Measurements from ENCODE around the gene DOK7.

DOK7 gene

DNA sequence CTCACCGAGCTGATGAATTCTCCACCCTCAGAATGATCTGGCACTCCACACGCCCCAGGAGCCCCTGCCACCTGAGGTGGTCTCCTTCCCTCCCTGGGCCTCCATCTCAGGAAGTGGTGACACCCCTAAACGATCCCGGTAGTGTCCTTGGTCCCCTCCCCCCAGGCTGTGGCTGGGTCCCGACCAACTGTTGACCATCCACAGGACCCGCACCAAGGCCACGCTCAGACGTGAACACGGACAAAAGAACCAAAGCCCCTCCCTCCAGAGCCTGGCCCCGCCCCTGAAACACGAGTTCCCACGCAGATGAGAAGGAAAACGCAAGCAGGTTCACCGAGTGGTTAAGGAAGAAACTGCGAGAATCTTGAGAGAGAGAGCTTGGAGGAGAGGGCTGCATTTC lies 52.5 kb downstream of the DOK7 start:
- H3K27ac ChIP-seq: no peak overlapping the region
- TF ChIP-seq ZFX (IDR thresholded peaks at IDR 0.05) (no peak), CTCF (conservative IDR thresholded peaks at IDR 0.05) (no peak)

GRCh38 chr4:3516061-3516835 lies 53.1 kb downstream of the DOK7 start:
- TF ChIP-seq CTCF (conservative IDR thresholded peaks at IDR 0.05) (no peak), ZFX (IDR thresholded peaks at IDR 0.05) (no peak)
- no peak overlapping the region for H3K27ac ChIP-seq

- no peak overlapping the region for H3K27ac ChIP-seq
- TF ChIP-seq ZFX (IDR thresholded peaks at IDR 0.05): no peak
- TF ChIP-seq CTCF (conservative IDR thresholded peaks at IDR 0.05): no peak
These were observed 54.0 kb downstream of the DOK7 start for GRCh38 chr4:3516836-3517730.

DNA sequence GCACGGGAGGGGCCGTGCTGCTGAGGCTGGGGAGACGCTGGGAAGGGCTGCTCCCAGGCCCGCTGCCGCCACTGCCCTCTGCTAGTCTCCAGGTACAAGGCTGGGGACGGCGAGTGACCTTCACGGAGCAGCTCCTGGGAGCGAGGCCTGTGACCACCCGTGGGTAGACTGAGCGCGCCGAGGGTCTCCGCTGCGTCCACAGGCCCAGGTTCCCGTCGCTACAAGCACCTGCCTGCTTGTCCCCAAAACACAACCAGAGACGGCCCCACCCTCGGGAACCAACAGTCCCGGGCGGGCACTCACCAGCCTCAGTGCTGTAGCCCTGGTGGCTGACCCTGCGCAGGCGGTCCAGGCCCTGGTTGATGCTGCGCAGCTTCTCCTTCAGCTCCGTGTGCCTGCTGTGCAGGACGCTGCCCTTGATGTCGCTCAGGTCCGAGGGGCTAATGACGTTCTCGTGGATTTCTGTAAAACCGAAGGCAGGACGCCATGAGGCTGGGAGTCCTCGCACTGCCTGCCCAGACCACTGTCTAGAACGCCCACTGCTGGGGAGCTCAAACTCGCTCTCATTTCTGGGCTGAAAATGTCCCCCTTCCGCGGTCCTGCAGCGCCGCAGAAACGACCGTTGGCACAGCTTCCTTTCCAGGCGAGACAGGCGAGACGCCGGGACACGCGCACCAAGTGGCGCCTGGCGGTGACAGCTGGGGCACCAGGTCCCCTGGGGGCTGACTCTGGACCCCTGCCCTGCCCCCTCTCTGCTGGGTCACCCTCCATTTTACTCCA lies 54.8 kb downstream of the DOK7 start:
- no peak overlapping the region for H3K27ac ChIP-seq
- TF ChIP-seq CTCF (conservative IDR thresholded peaks at IDR 0.05) (no peak), ZFX (IDR thresholded peaks at IDR 0.05) (no peak)

GRCh38 chr4:3518511-3518880 lies 55.4 kb downstream of the DOK7 start:
- H3K27ac ChIP-seq: no peak overlapping the region
- TF ChIP-seq ZFX (IDR thresholded peaks at IDR 0.05) (no peak), CTCF (conservative IDR thresholded peaks at IDR 0.05) (no peak)

DNA sequence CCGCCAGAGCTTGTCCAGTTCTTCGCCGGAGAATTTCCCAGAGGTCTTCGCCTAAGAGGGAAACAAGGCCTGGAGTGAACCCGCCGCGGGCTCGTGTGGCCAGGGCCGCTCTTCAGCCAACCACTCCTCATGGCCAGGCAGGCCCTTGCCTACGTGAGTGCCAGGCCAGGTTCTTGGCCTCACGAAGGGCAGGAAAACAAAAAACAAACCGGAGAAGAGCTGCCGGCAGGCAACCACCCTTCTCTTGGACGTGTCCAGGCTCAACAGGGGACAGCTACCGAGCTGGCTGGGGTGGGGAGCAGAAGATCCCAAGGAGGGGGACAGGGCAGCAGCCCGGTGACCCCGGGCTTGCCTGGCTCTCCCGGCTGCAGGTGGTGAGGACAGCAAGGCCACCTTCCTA lies 55.8 kb downstream of the DOK7 start:
- TF ChIP-seq CTCF (conservative IDR thresholded peaks at IDR 0.05) (no peak), ZFX (IDR thresholded peaks at IDR 0.05) (no peak)
- no peak overlapping the region for H3K27ac ChIP-seq

All from C4-2B (cell line).